ENCODE results near the gene CPVL. TPM values are rescaled to one million over a fixed set of nuclear protein-coding genes. Genes with fewer than 3 reads are reported as not detected.

Gene CPVL
- total RNA-seq, 2 donors from 2014 or later, result 32.4 to 53.3 TPM

DNA sequence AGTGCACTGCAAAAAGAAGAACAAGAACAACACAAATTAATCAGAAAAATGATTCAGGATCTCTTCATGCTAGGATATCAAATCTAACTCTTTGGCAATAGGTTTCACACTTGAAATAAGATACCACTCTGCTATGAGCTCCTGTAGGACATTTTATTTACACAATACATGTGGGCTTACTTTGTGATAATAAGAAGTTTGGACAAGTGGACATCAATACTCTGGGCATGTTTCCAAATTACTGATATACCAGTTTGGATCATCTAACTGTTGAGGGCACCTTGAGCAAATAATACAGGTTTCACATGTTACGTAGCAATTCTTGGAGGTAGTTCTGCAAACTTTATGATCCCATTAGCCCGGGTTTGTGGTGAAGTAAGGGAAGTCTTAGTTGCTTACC, 59.8 kb downstream of the CPVL start:
- H3K4me1 Mint-ChIP-seq, result peaks cover 11% of the 10 kb centered on the region
- TF ChIP-seq, protein P1, sequence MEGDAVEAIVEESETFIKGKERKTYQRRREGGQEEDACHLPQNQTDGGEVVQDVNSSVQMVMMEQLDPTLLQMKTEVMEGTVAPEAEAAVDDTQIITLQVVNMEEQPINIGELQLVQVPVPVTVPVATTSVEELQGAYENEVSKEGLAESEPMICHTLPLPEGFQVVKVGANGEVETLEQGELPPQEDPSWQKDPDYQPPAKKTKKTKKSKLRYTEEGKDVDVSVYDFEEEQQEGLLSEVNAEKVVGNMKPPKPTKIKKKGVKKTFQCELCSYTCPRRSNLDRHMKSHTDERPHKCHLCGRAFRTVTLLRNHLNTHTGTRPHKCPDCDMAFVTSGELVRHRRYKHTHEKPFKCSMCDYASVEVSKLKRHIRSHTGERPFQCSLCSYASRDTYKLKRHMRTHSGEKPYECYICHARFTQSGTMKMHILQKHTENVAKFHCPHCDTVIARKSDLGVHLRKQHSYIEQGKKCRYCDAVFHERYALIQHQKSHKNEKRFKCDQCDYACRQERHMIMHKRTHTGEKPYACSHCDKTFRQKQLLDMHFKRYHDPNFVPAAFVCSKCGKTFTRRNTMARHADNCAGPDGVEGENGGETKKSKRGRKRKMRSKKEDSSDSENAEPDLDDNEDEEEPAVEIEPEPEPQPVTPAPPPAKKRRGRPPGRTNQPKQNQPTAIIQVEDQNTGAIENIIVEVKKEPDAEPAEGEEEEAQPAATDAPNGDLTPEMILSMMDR (conservative IDR thresholded peaks at IDR 0.05), result no peak
- H3K9me3 Mint-ChIP-seq, result no peaks in the 10 kb centered on the region
- WGBS, 2 experiments (ENCODE audit: insufficient coverage in 1 of 2, insufficient read length in 1 of 2), result 97 to 100% methylated on average over 1 to 2 of the region's 2 CpGs
- Histone ChIP-seq H3K4me1 (ENCODE audit: control insufficient read depth, insufficient read depth, low read length) (peaks cover 3% of the 10 kb centered on the region), H3K36me3 (ENCODE audit: control insufficient read depth, insufficient read depth, low read length) (no peaks in the 10 kb centered on the region), H3K9me3 (ENCODE audit: control insufficient read depth, low read length) (no peaks in the 10 kb centered on the region), H3K27ac (ENCODE audit: low read depth, low read length) (no peak overlapping the region), H3K27me3 (ENCODE audit: control insufficient read depth, insufficient read depth, low read length, poor library complexity, severe bottlenecking) (no peaks in the 10 kb centered on the region), H3K4me3 (ENCODE audit: low read length) (no peak overlapping the region), H3K9ac (ENCODE audit: extremely low read depth, low read length, poor library complexity, severe bottlenecking) (no peak overlapping the region)
- no peaks in the 10 kb centered on the region for H3K27me3 Mint-ChIP-seq (ENCODE audit: insufficient read depth)
- H3K36me3 Mint-ChIP-seq (ENCODE audit: low read depth), result peaks cover 2% of the 10 kb centered on the region
- H3K4me3 Mint-ChIP-seq, result no peak overlapping the region
- H3K27ac Mint-ChIP-seq, result no peak overlapping the region
- DNase-seq, result no peak

DNA sequence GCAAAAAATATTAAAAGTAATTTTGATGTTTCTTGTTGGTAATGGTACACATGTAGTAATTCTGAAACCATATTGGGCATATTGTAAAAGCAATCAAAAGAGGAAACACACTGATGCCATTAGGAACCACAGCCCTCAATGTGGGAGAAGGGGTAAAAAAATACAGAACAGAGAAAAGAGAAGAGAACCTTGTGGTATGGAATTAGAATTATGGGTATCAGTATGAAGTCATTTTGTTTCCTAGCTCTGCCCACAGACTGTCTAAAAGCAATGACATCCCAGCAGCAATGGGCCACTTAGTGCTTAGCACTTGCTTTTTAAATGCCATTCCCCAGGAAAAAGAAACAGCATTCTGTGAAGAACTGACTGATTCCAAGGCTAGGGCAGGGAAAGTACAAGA, 61.5 kb downstream of the CPVL start:
- H3K27me3 Mint-ChIP-seq (ENCODE audit: insufficient read depth), result no peaks in the 10 kb centered on the region
- TF ChIP-seq, protein P1 (conservative IDR thresholded peaks at IDR 0.05), result no peak
- no peak overlapping the region for H3K27ac Mint-ChIP-seq
- Histone ChIP-seq H3K27ac (ENCODE audit: low read depth, low read length) (no peak overlapping the region), H3K9me3 (ENCODE audit: control insufficient read depth, low read length) (no peaks in the 10 kb centered on the region), H3K4me1 (ENCODE audit: control insufficient read depth, insufficient read depth, low read length) (peaks cover 3% of the 10 kb centered on the region), H3K36me3 (ENCODE audit: control insufficient read depth, insufficient read depth, low read length) (no peaks in the 10 kb centered on the region), H3K27me3 (ENCODE audit: control insufficient read depth, insufficient read depth, low read length, poor library complexity, severe bottlenecking) (no peaks in the 10 kb centered on the region), H3K4me3 (ENCODE audit: low read length) (no peak overlapping the region), H3K9ac (ENCODE audit: extremely low read depth, low read length, poor library complexity, severe bottlenecking) (no peak overlapping the region)
- DNase-seq, result no peak
- H3K36me3 Mint-ChIP-seq (ENCODE audit: low read depth), result peaks cover 2% of the 10 kb centered on the region
- H3K4me1 Mint-ChIP-seq, result peaks cover 7% of the 10 kb centered on the region
- no peaks in the 10 kb centered on the region for H3K9me3 Mint-ChIP-seq
- no peak overlapping the region for H3K4me3 Mint-ChIP-seq

DNA sequence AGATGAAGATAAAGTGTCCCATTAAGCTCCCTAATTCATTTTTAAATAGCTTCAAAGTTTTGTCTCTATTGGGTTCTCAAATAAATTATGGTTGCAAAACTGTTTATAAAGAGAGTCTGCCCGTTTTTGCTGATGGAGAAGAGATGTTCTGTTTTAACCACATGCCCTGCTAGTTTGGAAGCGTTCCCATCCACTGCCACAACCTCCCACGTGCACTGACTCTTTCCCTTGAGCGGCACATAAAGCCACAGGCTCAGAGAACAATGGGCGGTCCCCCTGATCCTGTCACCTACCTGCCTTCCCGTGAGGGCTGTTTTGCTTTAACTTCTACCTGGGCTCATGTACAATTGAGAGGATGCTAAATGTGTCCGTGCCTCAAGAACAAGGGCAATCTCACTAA, 65.5 kb downstream of the CPVL start:
- Histone ChIP-seq H3K27ac (ENCODE audit: low read depth, low read length) (no peak overlapping the region), H3K36me3 (ENCODE audit: control insufficient read depth, insufficient read depth, low read length) (no peaks in the 10 kb centered on the region), H3K9ac (ENCODE audit: extremely low read depth, low read length, poor library complexity, severe bottlenecking) (no peak overlapping the region), H3K4me3 (ENCODE audit: low read length) (no peak overlapping the region), H3K4me1 (ENCODE audit: control insufficient read depth, insufficient read depth, low read length) (no peaks in the 10 kb centered on the region), H3K9me3 (ENCODE audit: control insufficient read depth, low read length) (no peaks in the 10 kb centered on the region), H3K27me3 (ENCODE audit: control insufficient read depth, insufficient read depth, low read length, poor library complexity, severe bottlenecking) (no peaks in the 10 kb centered on the region)
- WGBS, 2 experiments (ENCODE audit: insufficient coverage in 1 of 2, insufficient read length in 1 of 2), result 66 to 70% methylated on average over 3 to 7 of the region's 7 CpGs
- DNase-seq, result no peak
- no peaks in the 10 kb centered on the region for H3K4me1 Mint-ChIP-seq
- no peaks in the 10 kb centered on the region for H3K9me3 Mint-ChIP-seq
- H3K4me3 Mint-ChIP-seq, result no peak overlapping the region
- no peaks in the 10 kb centered on the region for H3K27me3 Mint-ChIP-seq (ENCODE audit: insufficient read depth)
- H3K27ac Mint-ChIP-seq, result no peak overlapping the region
- H3K36me3 Mint-ChIP-seq (ENCODE audit: low read depth), result no peaks in the 10 kb centered on the region
- TF ChIP-seq, protein P1 (conservative IDR thresholded peaks at IDR 0.05), result no peak
